Measurements from ENCODE around the gene KLHDC10. TPM values are rescaled to one million over a fixed set of nuclear protein-coding genes. Genes with fewer than 3 reads are reported as not detected.

Gene KLHDC10
- total RNA-seq, 1 experiment from 2014 or later, result 14.4 TPM

DNA sequence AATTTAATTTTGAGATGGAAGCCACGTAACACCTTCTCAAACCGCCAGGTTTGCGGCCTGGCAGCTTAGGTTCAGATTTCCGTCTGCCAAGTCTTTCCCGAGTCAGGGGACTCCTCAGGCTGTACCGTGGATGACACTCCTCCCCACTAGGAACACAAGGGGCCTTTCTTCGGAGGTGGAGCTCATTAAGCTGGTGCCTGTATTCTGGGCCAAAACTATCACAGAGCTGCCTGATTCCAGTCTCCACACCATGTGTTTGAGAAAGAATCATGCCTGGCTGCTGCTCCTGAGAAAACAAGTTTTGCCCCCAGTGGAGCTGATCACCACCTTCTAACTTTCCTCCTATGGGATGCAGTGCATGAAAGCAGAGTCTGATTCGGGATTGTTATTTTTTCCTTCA, 90.1 kb downstream of the KLHDC10 start:
- ChIA-PET POLR2A (interaction anchor here (0.5 kb wide), 2 partner anchors 9 to 627 kb away, joined by 4 read pairs; no protein-coding TSS in a partner anchor), CTCF (interaction anchor here (0.5 kb wide), 1 partner anchor 150 kb away, joined by 4 read pairs; no protein-coding TSS in a partner anchor)
- H3K4me3 Mint-ChIP-seq, result no peak overlapping the region
- no peak overlapping the region for H3K27ac Mint-ChIP-seq
- 0 out of 2 replicates have a peak, but pooled peaks cover 2% of the 10 kb centered on the region for H3K9me3 Mint-ChIP-seq
- H3K4me1 Mint-ChIP-seq, result no peaks in the 10 kb centered on the region
- H3K27me3 Mint-ChIP-seq (ENCODE audit: low read depth), result no peaks in the 10 kb centered on the region
- TF ChIP-seq ZNF423 (CRISPR knock-in tag; IDR thresholded peaks at IDR 0.05) (no peak), JAZF1 (CRISPR knock-in tag; IDR thresholded peaks at IDR 0.05) (no peak), TEAD1 (CRISPR knock-in tag; IDR thresholded peaks at IDR 0.05) (no peak), ZNF263 (CRISPR knock-in tag; IDR thresholded peaks at IDR 0.05; ENCODE audit: low read depth) (no peak), SMAD3 (CRISPR knock-in tag; IDR thresholded peaks at IDR 0.05; ENCODE audit: borderline replicate concordance) (no peak), SMAD4 (CRISPR knock-in tag; IDR thresholded peaks at IDR 0.05) (no peak), CREM (CRISPR knock-in tag; IDR thresholded peaks at IDR 0.05) (no peak), GTF2I (CRISPR knock-in tag; conservative IDR thresholded peaks at IDR 0.05) (no peak)
- TF ChIP-seq, protein P1, sequence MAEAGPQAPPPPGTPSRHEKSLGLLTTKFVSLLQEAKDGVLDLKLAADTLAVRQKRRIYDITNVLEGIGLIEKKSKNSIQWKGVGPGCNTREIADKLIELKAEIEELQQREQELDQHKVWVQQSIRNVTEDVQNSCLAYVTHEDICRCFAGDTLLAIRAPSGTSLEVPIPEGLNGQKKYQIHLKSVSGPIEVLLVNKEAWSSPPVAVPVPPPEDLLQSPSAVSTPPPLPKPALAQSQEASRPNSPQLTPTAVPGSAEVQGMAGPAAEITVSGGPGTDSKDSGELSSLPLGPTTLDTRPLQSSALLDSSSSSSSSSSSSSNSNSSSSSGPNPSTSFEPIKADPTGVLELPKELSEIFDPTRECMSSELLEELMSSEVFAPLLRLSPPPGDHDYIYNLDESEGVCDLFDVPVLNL (CRISPR knock-in tag; IDR thresholded peaks at IDR 0.05; ENCODE audit: borderline replicate concordance, low read depth), result no peak
- TF ChIP-seq, protein P2, sequence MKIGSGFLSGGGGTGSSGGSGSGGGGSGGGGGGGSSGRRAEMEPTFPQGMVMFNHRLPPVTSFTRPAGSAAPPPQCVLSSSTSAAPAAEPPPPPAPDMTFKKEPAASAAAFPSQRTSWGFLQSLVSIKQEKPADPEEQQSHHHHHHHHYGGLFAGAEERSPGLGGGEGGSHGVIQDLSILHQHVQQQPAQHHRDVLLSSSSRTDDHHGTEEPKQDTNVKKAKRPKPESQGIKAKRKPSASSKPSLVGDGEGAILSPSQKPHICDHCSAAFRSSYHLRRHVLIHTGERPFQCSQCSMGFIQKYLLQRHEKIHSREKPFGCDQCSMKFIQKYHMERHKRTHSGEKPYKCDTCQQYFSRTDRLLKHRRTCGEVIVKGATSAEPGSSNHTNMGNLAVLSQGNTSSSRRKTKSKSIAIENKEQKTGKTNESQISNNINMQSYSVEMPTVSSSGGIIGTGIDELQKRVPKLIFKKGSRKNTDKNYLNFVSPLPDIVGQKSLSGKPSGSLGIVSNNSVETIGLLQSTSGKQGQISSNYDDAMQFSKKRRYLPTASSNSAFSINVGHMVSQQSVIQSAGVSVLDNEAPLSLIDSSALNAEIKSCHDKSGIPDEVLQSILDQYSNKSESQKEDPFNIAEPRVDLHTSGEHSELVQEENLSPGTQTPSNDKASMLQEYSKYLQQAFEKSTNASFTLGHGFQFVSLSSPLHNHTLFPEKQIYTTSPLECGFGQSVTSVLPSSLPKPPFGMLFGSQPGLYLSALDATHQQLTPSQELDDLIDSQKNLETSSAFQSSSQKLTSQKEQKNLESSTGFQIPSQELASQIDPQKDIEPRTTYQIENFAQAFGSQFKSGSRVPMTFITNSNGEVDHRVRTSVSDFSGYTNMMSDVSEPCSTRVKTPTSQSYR (CRISPR knock-in tag; IDR thresholded peaks at IDR 0.05), result no peak
- TF ChIP-seq, protein P3, sequence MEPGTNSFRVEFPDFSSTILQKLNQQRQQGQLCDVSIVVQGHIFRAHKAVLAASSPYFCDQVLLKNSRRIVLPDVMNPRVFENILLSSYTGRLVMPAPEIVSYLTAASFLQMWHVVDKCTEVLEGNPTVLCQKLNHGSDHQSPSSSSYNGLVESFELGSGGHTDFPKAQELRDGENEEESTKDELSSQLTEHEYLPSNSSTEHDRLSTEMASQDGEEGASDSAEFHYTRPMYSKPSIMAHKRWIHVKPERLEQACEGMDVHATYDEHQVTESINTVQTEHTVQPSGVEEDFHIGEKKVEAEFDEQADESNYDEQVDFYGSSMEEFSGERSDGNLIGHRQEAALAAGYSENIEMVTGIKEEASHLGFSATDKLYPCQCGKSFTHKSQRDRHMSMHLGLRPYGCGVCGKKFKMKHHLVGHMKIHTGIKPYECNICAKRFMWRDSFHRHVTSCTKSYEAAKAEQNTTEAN (CRISPR knock-in tag; IDR thresholded peaks at IDR 0.05), result no peak
- TF ChIP-seq, protein P4, sequence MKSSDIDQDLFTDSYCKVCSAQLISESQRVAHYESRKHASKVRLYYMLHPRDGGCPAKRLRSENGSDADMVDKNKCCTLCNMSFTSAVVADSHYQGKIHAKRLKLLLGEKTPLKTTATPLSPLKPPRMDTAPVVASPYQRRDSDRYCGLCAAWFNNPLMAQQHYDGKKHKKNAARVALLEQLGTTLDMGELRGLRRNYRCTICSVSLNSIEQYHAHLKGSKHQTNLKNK (CRISPR knock-in tag; IDR thresholded peaks at IDR 0.05), result no peak
- no peak for DNase-seq (ENCODE audit: low spot score)
- no peak for ATAC-seq
- H3K36me3 Mint-ChIP-seq, result peaks cover 49% of the 10 kb centered on the region

DNA sequence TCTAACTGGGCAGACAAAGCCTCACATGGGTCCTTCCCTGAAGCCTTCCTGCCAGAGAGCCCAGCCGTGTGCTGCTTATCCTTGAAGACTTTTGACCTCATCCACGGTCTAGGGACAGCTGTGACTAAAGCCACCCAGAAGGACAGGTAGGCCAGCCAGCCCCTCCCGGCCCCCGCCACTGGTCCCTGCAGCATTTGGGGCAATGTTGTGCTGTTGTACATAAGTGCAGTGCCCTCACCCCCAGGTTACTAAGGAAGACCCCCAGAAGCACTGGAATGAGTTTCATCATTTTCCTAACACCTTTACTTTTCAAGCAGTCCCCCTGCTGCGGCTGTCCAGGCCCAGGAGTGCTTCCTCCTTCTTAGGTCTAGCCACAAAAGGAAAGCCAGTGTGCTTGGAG, 91.9 kb downstream of the KLHDC10 start:
- H3K27ac Mint-ChIP-seq, result no peak overlapping the region
- H3K27me3 Mint-ChIP-seq (ENCODE audit: low read depth), result no peaks in the 10 kb centered on the region
- no peak for DNase-seq (ENCODE audit: low spot score)
- peaks cover 49% of the 10 kb centered on the region for H3K36me3 Mint-ChIP-seq
- H3K9me3 Mint-ChIP-seq, result no peaks in the 10 kb centered on the region
- no peak overlapping the region for H3K4me3 Mint-ChIP-seq
- no peak for ATAC-seq
- ChIA-PET POLR2A (interaction anchor here (0.5 to 1.3 kb wide), 3 partner anchors 21 to 333 kb away, joined by 3 to 6 read pairs (median 3); no protein-coding TSS in a partner anchor), CTCF (no interaction called here)
- no peaks in the 10 kb centered on the region for H3K4me1 Mint-ChIP-seq
- TF ChIP-seq, protein P5, sequence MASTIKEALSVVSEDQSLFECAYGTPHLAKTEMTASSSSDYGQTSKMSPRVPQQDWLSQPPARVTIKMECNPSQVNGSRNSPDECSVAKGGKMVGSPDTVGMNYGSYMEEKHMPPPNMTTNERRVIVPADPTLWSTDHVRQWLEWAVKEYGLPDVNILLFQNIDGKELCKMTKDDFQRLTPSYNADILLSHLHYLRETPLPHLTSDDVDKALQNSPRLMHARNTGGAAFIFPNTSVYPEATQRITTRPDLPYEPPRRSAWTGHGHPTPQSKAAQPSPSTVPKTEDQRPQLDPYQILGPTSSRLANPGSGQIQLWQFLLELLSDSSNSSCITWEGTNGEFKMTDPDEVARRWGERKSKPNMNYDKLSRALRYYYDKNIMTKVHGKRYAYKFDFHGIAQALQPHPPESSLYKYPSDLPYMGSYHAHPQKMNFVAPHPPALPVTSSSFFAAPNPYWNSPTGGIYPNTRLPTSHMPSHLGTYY (CRISPR knock-in tag; IDR thresholded peaks at IDR 0.05), result no peak
- TF ChIP-seq, protein P6, sequence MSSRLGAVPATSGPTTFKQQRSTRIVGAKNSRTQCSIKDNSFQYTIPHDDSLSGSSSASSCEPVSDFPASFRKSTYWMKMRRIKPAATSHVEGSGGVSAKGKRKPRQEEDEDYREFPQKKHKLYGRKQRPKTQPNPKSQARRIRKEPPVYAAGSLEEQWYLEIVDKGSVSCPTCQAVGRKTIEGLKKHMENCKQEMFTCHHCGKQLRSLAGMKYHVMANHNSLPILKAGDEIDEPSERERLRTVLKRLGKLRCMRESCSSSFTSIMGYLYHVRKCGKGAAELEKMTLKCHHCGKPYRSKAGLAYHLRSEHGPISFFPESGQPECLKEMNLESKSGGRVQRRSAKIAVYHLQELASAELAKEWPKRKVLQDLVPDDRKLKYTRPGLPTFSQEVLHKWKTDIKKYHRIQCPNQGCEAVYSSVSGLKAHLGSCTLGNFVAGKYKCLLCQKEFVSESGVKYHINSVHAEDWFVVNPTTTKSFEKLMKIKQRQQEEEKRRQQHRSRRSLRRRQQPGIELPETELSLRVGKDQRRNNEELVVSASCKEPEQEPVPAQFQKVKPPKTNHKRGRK (CRISPR knock-in tag; IDR thresholded peaks at IDR 0.05; ENCODE audit: borderline replicate concordance), result no peak
- no peak for TF ChIP-seq OVOL2 (CRISPR knock-in tag; IDR thresholded peaks at IDR 0.05; ENCODE audit: borderline replicate concordance)
- TF ChIP-seq, protein P7, sequence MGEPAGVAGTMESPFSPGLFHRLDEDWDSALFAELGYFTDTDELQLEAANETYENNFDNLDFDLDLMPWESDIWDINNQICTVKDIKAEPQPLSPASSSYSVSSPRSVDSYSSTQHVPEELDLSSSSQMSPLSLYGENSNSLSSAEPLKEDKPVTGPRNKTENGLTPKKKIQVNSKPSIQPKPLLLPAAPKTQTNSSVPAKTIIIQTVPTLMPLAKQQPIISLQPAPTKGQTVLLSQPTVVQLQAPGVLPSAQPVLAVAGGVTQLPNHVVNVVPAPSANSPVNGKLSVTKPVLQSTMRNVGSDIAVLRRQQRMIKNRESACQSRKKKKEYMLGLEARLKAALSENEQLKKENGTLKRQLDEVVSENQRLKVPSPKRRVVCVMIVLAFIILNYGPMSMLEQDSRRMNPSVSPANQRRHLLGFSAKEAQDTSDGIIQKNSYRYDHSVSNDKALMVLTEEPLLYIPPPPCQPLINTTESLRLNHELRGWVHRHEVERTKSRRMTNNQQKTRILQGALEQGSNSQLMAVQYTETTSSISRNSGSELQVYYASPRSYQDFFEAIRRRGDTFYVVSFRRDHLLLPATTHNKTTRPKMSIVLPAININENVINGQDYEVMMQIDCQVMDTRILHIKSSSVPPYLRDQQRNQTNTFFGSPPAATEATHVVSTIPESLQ (CRISPR knock-in tag; IDR thresholded peaks at IDR 0.05), result no peak
- TF ChIP-seq, protein P8, sequence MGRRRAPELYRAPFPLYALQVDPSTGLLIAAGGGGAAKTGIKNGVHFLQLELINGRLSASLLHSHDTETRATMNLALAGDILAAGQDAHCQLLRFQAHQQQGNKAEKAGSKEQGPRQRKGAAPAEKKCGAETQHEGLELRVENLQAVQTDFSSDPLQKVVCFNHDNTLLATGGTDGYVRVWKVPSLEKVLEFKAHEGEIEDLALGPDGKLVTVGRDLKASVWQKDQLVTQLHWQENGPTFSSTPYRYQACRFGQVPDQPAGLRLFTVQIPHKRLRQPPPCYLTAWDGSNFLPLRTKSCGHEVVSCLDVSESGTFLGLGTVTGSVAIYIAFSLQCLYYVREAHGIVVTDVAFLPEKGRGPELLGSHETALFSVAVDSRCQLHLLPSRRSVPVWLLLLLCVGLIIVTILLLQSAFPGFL (CRISPR knock-in tag; IDR thresholded peaks at IDR 0.05; ENCODE audit: borderline replicate concordance), result no peak
- TF ChIP-seq, protein P9, sequence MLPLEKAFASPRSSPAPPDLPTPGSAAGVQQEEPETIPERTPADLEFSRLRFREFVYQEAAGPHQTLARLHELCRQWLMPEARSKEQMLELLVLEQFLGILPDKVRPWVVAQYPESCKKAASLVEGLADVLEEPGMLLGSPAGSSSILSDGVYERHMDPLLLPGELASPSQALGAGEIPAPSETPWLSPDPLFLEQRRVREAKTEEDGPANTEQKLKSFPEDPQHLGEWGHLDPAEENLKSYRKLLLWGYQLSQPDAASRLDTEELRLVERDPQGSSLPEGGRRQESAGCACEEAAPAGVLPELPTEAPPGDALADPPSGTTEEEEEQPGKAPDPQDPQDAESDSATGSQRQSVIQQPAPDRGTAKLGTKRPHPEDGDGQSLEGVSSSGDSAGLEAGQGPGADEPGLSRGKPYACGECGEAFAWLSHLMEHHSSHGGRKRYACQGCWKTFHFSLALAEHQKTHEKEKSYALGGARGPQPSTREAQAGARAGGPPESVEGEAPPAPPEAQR (CRISPR knock-in tag; IDR thresholded peaks at IDR 0.05), result no peak
- TF ChIP-seq, protein P10, sequence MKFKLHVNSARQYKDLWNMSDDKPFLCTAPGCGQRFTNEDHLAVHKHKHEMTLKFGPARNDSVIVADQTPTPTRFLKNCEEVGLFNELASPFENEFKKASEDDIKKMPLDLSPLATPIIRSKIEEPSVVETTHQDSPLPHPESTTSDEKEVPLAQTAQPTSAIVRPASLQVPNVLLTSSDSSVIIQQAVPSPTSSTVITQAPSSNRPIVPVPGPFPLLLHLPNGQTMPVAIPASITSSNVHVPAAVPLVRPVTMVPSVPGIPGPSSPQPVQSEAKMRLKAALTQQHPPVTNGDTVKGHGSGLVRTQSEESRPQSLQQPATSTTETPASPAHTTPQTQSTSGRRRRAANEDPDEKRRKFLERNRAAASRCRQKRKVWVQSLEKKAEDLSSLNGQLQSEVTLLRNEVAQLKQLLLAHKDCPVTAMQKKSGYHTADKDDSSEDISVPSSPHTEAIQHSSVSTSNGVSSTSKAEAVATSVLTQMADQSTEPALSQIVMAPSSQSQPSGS (CRISPR knock-in tag; IDR thresholded peaks at IDR 0.05; ENCODE audit: borderline replicate concordance, low read depth), result no peak
- TF ChIP-seq JAZF1 (CRISPR knock-in tag; IDR thresholded peaks at IDR 0.05), result no peak

Data from WTC11 (cell line).